Tibial nerve (tissue), 4 donors: ENCODE data around the gene NSD2. TPM values are rescaled to one million over a fixed set of nuclear protein-coding genes. Genes with fewer than 3 reads are reported as not detected.
"Not testable (repeated sequence)": the region's sequence is repeated elsewhere in the genome, so short reads cannot be mapped to it uniquely, and the experiment has no call there.

Experiments used
- DNase-seq, 2 donors: peaks; one replicate each; pipeline ENCODE4 v3.0.0-alpha.2; 2019; ENCODE audit warnings: low spot score in 2 of 2
- H3K27ac ChIP-seq, 4 donors: fragments of 200-600 bp; sonication (generic) in 3 of 4; one replicate each; pipeline ENCODE4 v1.5.1; 2017 to 2019; ENCODE audit warnings: mild to moderate bottlenecking in 1 of 4
- H3K27me3 ChIP-seq, 2 donors: fragments of 200-600 bp; sonication (generic) in 1 of 2; one replicate each; pipeline versions ENCODE4 v1.5.1 to v1.6.0; 2017 to 2019
- H3K36me3 ChIP-seq, 3 donors: fragments of 200-600 bp; sonication (generic); one replicate each; pipeline ENCODE4 v1.5.1; 2018 to 2019
- H3K4me1 ChIP-seq, 4 donors: fragments of 200-600 bp; sonication (generic) in 3 of 4; one replicate each; pipeline ENCODE4 v1.5.1; 2017 to 2019
- H3K4me3 ChIP-seq, 4 donors: fragments of 200-600 bp; sonication (generic) in 3 of 4; one replicate each; pipeline ENCODE4 v1.5.1; 2017 to 2019; ENCODE audit warnings: mild to moderate bottlenecking in 1 of 4, moderate library complexity in 1 of 4
- H3K9me3 ChIP-seq, 4 donors: fragments of 200-600 bp; sonication (generic) in 3 of 4; one replicate each; pipeline ENCODE4 v1.5.1; 2017 to 2019
- EP300 ChIP-seq, 2 donors: sonication (generic); formaldehyde crosslinking; IDR thresholded peaks; one replicate each; pipeline ENCODE4 v1.6.1; 2017; ENCODE audit warnings: antibody characterized with exemption in 2 of 2, mild to moderate bottlenecking in 1 of 2
- POLR2A ChIP-seq, 2 donors: fragments of 450-650 bp; IDR thresholded peaks; one replicate each; pipeline ENCODE4 v1.6.1; 2017; ENCODE audit warnings: antibody characterized with exemption in 2 of 2, mild to moderate bottlenecking in 2 of 2, moderate library complexity in 2 of 2
- WGBS, 2 donors: methylation state at CpG; one replicate each; pipeline ENCODE4 v1.1.5; 2018; 5-methylcytosine and 5-hydroxymethylcytosine counted together
- total RNA-seq, 4 donors: library from RNA; depleted of rRNA; stranded (reverse); fragments of >200 nt; gene quantifications; one replicate each; pipeline ENCODE4 v1.1.0, GENCODE V29; 2016
- TF ChIP-seq, protein P1 (sequence below), 5 experiments: fragments of 200-600 bp in 3 of 5; fragments of 450-650 bp in 2 of 5; sonication (generic) in 3 of 5; IDR thresholded peaks; one replicate each; pipeline ENCODE4 v1.5.1; 2016 to 2019; ENCODE audit warnings: antibody characterized with exemption in 5 of 5, mild to moderate bottlenecking in 3 of 5, moderate library complexity in 2 of 5

Gene NSD2
- total RNA-seq, 4 donors from 2014 or later: 27.2 to 45.6 (median 32.2) TPM

DNA sequence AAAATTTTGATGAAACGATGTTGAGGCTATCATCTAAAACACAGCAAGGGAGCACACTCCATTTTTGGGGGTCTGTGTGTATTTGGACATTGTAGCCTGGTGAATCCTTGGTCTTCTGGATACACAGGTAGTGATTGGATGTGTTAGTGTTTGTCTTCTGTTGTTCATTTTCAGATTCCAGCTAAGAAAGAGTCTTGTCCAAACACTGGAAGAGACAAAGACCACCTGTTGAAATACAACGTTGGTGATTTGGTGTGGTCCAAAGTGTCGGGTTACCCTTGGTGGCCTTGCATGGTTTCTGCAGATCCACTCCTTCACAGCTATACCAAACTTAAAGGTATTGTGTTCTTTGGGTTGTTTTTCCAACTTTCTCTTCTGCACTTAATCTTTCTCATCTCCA, 32.8 kb downstream of the NSD2 start:
- TF ChIP-seq, protein P1, sequence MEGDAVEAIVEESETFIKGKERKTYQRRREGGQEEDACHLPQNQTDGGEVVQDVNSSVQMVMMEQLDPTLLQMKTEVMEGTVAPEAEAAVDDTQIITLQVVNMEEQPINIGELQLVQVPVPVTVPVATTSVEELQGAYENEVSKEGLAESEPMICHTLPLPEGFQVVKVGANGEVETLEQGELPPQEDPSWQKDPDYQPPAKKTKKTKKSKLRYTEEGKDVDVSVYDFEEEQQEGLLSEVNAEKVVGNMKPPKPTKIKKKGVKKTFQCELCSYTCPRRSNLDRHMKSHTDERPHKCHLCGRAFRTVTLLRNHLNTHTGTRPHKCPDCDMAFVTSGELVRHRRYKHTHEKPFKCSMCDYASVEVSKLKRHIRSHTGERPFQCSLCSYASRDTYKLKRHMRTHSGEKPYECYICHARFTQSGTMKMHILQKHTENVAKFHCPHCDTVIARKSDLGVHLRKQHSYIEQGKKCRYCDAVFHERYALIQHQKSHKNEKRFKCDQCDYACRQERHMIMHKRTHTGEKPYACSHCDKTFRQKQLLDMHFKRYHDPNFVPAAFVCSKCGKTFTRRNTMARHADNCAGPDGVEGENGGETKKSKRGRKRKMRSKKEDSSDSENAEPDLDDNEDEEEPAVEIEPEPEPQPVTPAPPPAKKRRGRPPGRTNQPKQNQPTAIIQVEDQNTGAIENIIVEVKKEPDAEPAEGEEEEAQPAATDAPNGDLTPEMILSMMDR (IDR thresholded peaks at IDR 0.05): no peak
- TF ChIP-seq EP300 (IDR thresholded peaks at IDR 0.05) (no peak), POLR2A (IDR thresholded peaks at IDR 0.05) (no peak)
- H3K36me3 ChIP-seq: peaks cover 0 to 66% (median 10%) of the 10 kb centered on the region in 3 donors
- WGBS, 2 donors: 72 to 78% methylated on average over 3 of the region's 3 CpGs
- no peak overlapping the region for H3K27ac ChIP-seq
- no peak overlapping the region for H3K4me3 ChIP-seq
- H3K4me1 ChIP-seq: peaks cover 0 to 6% (median 0%) of the 10 kb centered on the region in 4 donors
- no peaks in the 10 kb centered on the region for H3K27me3 ChIP-seq
- no peak for DNase-seq
- H3K9me3 ChIP-seq: no peaks in the 10 kb centered on the region

DNA sequence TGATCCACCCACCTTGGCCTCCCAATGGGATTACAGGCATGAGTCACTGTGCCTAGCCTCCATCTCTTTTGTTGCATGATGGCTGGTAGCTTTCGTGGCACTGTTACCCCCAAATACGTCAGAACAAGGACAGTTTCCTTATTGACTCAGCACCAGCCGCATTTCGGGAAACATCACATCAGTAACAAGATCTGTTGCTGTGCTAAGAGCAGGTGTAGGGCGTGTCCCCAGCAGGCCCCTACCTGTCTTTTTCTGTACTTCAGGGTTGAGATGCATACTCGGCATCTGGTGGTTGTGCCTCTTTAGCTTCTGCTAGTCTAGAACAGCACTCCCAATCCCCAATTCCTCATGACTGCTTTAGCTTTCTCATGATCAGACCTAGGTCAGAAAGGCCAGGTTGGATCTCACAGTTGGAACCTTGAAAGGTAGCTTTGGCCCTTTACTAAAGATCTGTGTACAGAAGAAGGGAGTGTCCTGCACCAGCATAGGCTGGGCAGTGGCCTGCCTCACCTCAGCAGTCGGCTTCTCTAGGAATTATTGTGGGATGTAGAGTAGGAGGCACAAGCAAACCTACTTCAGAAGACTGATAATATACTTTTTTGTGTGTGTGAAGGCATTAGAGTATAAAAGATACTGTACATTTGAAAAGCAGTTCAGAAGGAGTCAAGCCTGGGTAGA, 36.8 kb downstream of the NSD2 start:
- Histone ChIP-seq H3K4me1 (peaks cover 0 to 11% (median 0%) of the 10 kb centered on the region in 4 donors), H3K27ac (no peak overlapping the region), H3K4me3 (no peak overlapping the region), H3K27me3 (no peaks in the 10 kb centered on the region), H3K9me3 (no peaks in the 10 kb centered on the region), H3K36me3 (peaks cover 0 to 42% (median 2%) of the 10 kb centered on the region in 3 donors)
- no peak for DNase-seq
- 83 to 88% methylated on average over 7 of the region's 7 CpGs for WGBS, 2 donors
- TF ChIP-seq EP300 (IDR thresholded peaks at IDR 0.05) (no peak), POLR2A (IDR thresholded peaks at IDR 0.05) (no peak)
- TF ChIP-seq, protein P1 (IDR thresholded peaks at IDR 0.05): no peak

DNA sequence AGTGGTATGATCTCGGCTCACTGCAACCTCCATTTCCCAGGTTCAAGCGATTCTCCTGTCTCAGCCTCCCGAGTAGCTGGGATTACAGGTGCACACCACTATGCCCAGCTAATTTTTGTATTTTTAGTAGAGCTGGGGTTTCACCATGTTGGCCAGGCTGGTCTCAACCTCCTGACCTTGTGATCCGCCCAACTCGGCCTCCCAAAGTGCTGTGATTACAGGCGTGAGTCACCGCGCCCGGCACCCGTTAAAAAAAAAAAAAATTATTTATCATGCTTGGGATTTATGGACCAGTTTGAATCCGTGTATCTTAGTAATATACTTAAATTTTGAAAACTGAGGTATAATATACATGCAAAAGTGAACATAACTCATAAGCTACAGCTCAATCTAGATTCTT, 38.5 kb downstream of the NSD2 start:
- not testable (repeated sequence) for H3K27me3 ChIP-seq, H3K9me3 ChIP-seq, H3K4me3 ChIP-seq, H3K27ac ChIP-seq, DNase-seq
- 90 to 93% methylated on average over 11 of the region's 11 CpGs for WGBS, 2 donors
- Histone ChIP-seq H3K36me3 (peaks cover 0 to 40% (median 8%) of the 10 kb centered on the region in 3 donors), H3K4me1 (peaks cover 0 to 11% (median 0%) of the 10 kb centered on the region in 4 donors)

DNA sequence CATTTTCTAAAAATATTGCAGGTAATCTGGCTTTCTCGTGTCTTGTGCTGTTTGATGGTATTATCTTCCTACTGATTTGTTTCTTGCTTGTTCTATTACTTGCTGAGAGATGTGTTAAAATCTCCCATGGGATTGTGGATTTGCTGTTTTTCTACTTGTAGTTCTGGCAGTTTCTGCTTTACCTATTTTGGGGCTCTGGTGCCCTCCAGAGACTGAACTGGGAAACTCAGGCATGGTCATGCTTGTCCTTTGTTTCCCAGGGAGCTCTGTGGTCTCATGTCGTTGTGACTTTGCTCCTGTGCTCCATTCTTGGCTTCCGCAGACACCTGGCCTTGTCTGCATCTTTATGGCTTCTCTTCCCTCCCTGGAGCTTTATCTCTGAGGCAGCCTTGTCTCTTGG, 39.5 kb downstream of the NSD2 start:
- H3K27ac ChIP-seq: no peak overlapping the region
- H3K4me3 ChIP-seq: no peak overlapping the region
- H3K4me1 ChIP-seq: peaks cover 0 to 11% (median 0%) of the 10 kb centered on the region in 4 donors
- H3K27me3 ChIP-seq: no peaks in the 10 kb centered on the region
- 34 to 47% methylated on average over 3 of the region's 3 CpGs for WGBS, 2 donors
- peaks cover 0 to 30% (median 8%) of the 10 kb centered on the region in 3 donors for H3K36me3 ChIP-seq
- DNase-seq: peak in 1 of 2 donors; percentile 40
- no peak for TF ChIP-seq POLR2A (IDR thresholded peaks at IDR 0.05)
- TF ChIP-seq EP300 (IDR thresholded peaks at IDR 0.05): no peak
- TF ChIP-seq, protein P1 (IDR thresholded peaks at IDR 0.05): peak; percentile 23 to 43 (median 33)
- H3K9me3 ChIP-seq: no peaks in the 10 kb centered on the region

DNA sequence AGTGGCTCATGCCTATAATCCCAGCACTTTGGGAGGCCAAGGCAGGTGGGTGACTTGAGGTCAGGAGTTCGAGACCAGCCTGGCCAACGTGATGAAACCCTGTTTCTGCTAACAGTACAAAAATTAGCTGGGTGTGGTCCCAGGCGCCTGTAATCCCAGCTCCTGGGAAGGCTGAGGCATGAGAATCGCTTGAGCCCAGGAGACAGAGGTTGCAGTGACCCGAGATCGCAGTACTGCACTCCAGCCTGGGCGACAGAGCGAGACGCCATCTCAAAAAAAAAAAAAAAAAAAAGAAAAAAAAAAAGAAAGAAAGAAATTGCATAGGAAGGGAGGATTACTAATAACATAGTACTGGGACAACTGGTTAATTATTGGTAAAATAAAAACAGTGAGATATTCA, 40.1 kb downstream of the NSD2 start:
- not testable (repeated sequence) for DNase-seq, H3K27ac ChIP-seq, H3K9me3 ChIP-seq, H3K27me3 ChIP-seq, H3K4me3 ChIP-seq
- WGBS, 2 donors: 84 to 90% methylated on average over 9 of the region's 9 CpGs
- H3K36me3 ChIP-seq: peaks cover 0 to 23% (median 8%) of the 10 kb centered on the region in 3 donors
- H3K4me1 ChIP-seq: peaks cover 0 to 11% (median 0%) of the 10 kb centered on the region in 4 donors

DNA sequence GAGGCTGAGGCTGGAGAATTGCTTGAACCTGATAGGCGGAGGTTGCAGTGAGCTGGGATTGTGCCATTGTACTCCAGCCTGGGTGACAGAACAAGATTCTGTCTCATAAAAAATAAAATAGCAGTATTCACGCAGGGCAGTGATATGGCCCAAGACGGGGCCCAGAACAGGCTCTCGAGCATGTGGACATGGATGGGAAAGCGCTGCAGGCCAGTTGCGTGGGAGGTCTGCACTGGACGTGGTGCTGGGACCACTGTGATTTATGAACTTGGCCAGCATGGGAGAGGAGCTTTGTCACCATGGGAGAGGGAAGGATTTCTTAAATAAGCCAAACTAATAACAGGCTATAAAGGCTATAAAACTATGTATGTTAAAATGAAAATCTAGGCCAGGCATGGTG, 51.6 kb downstream of the NSD2 start:
- H3K4me3 ChIP-seq: no peak overlapping the region
- TF ChIP-seq, protein P1 (IDR thresholded peaks at IDR 0.05): no peak
- TF ChIP-seq POLR2A (IDR thresholded peaks at IDR 0.05) (no peak), EP300 (IDR thresholded peaks at IDR 0.05) (no peak)
- no peak for DNase-seq
- H3K27me3 ChIP-seq: no peaks in the 10 kb centered on the region
- no peaks in the 10 kb centered on the region for H3K9me3 ChIP-seq
- no peaks in the 10 kb centered on the region for H3K4me1 ChIP-seq
- H3K36me3 ChIP-seq: peaks cover 0 to 43% (median 3%) of the 10 kb centered on the region in 3 donors
- 77 to 83% methylated on average over 7 of the region's 7 CpGs for WGBS, 2 donors
- no peak overlapping the region for H3K27ac ChIP-seq
